G401 (cell line): ENCODE results near the gene NOC2L. TPM values are rescaled to one million over a fixed set of nuclear protein-coding genes. Genes with fewer than 3 reads are reported as not detected.
A peak's percentile ranks its signal among the peaks of the same experiment; 100 is the strongest.

Experiments used
- DNase-seq: peaks from one replicate; pipeline ENCODE4 v3.0.0-alpha.2; 2015; ENCODE audit warnings: low spot score
- in situ Hi-C: cut with HindIII; loops from 2 replicates; pipeline ENCODE4 v1.10.0; 2016; ENCODE audit warnings: low sequenced_read_pairs, mixed read lengths
- total RNA-seq: library from RNA; depleted of rRNA; stranded (reverse); fragments of >200 nt; shearing (Covaris generic); gene quantifications from 2 replicates; pipeline ENCODE4 v1.2.3, GENCODE V29; 2014

NOC2L gene
- total RNA-seq, 1 experiment from 2014 or later = 221 TPM

GRCh38 chr1:936348-937264, 22.4 kb downstream of the NOC2L start:
- in situ Hi-C loops = no loop called here
- no peak for DNase-seq

DNA sequence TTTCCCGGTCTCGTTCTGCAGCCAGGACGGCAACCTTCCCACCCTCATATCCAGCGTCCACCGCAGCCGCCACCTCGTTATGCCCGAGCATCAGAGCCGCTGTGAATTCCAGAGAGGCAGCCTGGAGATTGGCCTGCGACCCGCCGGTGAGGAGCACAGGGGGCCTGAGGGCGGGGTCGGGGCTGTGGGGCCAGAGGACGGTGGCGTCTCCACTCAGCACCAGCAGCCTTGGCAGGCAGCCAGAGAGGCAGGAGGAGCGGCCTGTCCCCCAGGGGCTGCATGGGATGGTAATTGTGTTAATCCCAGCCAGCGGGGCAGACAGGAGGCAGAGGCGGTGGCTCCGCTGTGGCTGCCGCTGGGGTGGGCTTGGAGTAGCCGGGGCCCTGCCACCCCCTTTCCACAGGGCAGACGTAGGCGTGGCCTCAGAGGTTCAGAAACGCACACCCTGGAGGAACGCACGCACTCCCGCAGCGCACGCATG, 23.3 kb downstream of the NOC2L start:
- in situ Hi-C loops = no loop called here
- peak; percentile 65 for DNase-seq

GRCh38 chr1:934991-935750, 23.9 kb downstream of the NOC2L start:
- in situ Hi-C loops = no loop called here
- DNase-seq = no peak

- in situ Hi-C loops = no loop called here
- DNase-seq = no peak
These were observed 25.5 kb downstream of the NOC2L start for GRCh38 chr1:933603-933940.

DNA sequence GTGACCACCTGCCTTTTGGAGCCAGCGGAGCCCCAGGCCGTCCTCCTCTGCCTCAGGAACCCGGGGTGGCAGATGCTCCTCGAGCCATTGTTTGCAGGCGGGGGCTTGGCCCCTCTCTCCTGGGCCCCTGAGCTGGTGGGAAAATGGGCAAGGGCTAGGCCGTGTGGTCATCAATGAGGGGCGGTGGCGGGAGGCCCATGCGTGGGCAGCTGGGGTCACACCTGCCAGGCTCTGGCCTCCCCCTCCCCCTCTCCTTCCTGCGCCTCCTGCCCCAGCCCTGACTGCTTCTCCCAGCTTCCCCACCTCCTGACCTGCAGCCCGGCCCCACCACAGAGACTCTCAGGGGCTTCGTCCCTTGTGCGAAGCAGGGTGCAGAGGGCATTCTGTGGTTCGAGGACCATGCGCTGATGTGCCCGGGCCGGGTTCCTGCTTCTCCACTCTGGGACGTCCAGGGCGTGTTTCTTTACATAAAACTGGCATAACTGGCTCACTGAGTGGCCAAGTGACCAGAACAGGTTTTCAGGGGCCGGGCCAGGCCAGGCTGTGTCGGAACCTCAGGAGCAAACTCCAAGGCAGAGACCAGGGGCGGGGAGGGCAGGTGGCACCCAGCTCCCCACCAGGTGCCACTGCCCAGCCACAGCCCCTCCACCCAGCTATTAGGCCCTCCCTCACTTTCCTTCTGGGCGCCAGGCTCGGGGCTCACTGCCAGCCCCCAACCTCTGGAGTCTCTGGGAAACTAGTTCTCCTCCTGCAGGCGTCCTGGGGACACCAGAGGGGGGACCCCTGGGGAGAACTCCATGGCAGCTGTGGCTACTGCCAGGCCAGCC, 26.1 kb downstream of the NOC2L start:
- in situ Hi-C loops = no loop called here
- no peak for DNase-seq

- in situ Hi-C loops = no loop called here
- no peak for DNase-seq
These were observed 26.9 kb downstream of the NOC2L start for GRCh38 chr1:932173-932510.

- DNase-seq = no peak
- in situ Hi-C loops = no loop called here
These were observed 27.5 kb downstream of the NOC2L start for GRCh38 chr1:931380-932172.

- in situ Hi-C loops = no loop called here
- DNase-seq = no peak
These were observed 28.4 kb downstream of the NOC2L start for GRCh38 chr1:930633-931138.

- in situ Hi-C loops = no loop called here
- DNase-seq = no peak
These were observed 29.1 kb downstream of the NOC2L start for GRCh38 chr1:929712-930632.

- DNase-seq = no peak
- in situ Hi-C loops = no loop called here
These were observed 30.0 kb downstream of the NOC2L start for GRCh38 chr1:928825-929661.

- no peak for DNase-seq
- in situ Hi-C loops = no loop called here
These were observed 31.3 kb downstream of the NOC2L start for GRCh38 chr1:927748-928147.

GRCh38 chr1:927234-927633, 31.8 kb downstream of the NOC2L start:
- no peak for DNase-seq
- in situ Hi-C loops = no loop called here

GRCh38 chr1:925561-926421, 33.3 kb downstream of the NOC2L start:
- DNase-seq = no peak
- in situ Hi-C loops = no loop called here

DNA sequence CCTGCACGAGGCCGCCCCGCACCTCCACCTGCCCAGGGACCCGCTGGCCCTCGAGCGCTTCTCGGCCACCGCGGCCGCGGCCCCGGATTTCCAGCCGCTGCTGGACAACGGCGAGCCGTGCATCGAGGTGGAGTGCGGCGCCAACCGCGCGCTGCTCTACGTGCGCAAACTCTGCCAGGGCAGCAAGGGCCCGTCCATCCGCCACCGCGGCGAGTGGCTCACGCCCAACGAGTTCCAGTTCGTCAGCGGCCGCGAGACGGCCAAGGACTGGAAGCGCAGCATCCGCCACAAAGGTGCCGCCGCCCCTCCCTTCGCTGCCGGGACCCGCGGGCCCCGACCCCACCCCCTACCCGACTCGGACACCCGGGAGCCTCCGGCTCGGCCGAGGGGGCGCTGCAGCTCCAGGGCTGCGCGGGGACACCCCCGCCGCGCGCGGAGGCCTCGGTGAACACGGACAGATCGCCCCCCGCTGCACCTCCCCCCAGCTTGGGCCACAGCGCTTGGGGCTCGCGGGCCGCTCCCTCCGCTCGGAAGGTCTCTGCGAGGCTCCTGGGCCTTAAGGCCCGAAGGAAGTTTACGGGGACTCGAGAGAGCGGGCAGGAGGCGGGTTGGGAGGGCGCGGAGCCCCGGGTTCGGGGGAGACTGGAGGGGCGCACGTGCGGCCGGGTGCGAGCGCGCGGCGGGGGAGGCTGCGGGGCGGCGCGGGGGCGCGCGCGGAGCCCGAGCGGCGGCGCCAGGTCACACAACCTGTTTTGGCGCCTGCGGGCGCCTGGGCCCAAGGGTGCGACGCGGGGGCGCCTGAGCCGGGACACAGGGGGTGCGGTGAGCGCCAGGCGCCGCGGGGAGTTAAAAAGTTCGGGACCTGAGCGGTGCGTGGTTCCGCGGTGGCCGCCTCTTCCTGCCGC, 34.1 kb downstream of the NOC2L start:
- in situ Hi-C loops = no loop called here
- DNase-seq = no peak

GRCh38 chr1:923991-924655, 34.9 kb downstream of the NOC2L start:
- in situ Hi-C loops = no loop called here
- DNase-seq = no peak
